ENCODE measurements around the gene CDH4.

Gene CDH4

DNA sequence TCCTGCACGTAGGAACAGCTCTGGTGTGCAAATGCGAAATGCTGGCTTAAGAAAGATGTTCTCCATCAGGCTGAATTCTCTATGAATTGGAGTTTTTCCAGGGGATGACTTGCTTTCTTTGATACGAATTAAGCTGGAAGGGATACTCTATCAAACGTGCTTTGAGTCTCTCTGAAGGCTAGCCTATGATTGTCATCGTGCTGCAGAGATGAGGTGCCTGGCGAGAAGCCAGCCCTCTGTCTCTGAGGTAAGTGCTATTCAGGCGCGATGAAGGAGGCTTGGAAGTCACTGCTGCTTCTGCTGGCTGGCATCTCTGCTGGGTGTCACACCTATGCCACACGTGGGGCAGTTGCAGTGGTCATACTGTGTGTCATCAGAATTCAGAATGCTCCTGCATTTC lies 589.9 kb downstream of the CDH4 start:
- TF ChIP-seq, protein P1, sequence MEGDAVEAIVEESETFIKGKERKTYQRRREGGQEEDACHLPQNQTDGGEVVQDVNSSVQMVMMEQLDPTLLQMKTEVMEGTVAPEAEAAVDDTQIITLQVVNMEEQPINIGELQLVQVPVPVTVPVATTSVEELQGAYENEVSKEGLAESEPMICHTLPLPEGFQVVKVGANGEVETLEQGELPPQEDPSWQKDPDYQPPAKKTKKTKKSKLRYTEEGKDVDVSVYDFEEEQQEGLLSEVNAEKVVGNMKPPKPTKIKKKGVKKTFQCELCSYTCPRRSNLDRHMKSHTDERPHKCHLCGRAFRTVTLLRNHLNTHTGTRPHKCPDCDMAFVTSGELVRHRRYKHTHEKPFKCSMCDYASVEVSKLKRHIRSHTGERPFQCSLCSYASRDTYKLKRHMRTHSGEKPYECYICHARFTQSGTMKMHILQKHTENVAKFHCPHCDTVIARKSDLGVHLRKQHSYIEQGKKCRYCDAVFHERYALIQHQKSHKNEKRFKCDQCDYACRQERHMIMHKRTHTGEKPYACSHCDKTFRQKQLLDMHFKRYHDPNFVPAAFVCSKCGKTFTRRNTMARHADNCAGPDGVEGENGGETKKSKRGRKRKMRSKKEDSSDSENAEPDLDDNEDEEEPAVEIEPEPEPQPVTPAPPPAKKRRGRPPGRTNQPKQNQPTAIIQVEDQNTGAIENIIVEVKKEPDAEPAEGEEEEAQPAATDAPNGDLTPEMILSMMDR (IDR thresholded peaks at IDR 0.05), result no peak
- TF ChIP-seq ZFX (IDR thresholded peaks at IDR 0.05; ENCODE audit: borderline replicate concordance), result no peak
- no peak overlapping the region for H3K27ac ChIP-seq

DNA sequence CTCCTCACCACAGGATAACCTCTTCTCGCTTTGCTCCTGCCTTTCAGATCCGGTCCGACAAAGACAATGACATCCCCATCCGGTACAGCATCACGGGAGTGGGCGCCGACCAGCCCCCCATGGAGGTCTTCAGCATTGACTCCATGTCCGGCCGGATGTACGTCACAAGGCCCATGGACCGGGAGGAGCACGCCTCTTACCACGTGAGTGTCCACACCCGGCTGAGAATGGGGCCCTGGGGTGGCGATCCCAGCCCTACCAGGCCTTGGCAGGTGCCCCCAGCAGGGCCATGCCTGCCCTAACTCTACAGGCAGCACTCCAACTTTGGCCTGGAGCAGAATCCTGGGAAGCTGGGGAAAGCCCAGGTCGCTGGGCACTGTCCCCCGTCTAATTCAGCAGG lies 592.6 kb downstream of the CDH4 start:
- no peak overlapping the region for H3K27ac ChIP-seq
- TF ChIP-seq, protein P1 (IDR thresholded peaks at IDR 0.05), result no peak
- no peak for TF ChIP-seq ZFX (IDR thresholded peaks at IDR 0.05; ENCODE audit: borderline replicate concordance)

DNA sequence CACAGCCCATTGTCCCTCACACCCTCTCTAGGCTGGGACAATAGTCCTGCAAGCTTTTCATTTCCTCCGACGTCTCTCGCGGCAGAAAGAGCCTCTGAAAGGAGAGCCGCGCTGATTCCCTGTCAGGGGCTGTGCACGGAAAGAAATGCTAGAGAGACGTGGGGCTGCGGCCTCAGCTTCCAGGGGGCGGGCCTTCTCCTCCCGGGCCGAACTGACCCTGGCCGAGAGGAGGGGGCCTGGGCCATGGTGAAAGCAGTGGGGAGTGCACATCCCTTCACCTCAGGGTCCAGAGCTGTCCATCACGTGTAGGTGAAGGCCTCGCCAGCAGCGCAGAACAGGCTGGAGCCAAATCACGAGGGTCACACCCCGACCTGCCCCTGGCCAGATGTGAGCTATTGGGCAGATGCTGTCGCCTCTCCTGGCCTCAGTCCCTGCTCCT lies 593.2 kb downstream of the CDH4 start:
- no peak overlapping the region for H3K27ac ChIP-seq
- TF ChIP-seq, protein P1 (IDR thresholded peaks at IDR 0.05), result no peak
- TF ChIP-seq ZFX (IDR thresholded peaks at IDR 0.05; ENCODE audit: borderline replicate concordance), result no peak

DNA sequence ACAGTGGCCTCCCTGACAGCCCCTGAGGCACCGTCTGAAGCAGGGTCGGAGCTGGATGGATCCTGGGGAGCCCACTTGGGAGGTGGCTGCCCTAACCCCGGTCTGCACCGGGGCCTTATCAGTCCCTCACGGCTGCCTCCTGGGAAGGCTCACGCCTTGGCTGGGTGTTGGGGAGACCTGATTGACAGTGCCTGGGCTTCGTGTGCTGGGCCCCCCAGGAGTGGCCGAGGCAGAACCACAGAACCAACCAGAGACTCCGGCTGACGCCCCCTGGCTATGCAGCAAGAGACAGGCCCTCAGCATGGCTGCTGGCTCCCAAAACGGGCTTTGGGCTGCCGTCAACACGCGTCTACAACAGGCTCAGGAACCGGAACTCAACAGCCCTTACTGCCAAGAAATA lies 594.0 kb downstream of the CDH4 start:
- TF ChIP-seq, protein P1 (IDR thresholded peaks at IDR 0.05), result no peak
- no peak for TF ChIP-seq ZFX (IDR thresholded peaks at IDR 0.05; ENCODE audit: borderline replicate concordance)

DNA sequence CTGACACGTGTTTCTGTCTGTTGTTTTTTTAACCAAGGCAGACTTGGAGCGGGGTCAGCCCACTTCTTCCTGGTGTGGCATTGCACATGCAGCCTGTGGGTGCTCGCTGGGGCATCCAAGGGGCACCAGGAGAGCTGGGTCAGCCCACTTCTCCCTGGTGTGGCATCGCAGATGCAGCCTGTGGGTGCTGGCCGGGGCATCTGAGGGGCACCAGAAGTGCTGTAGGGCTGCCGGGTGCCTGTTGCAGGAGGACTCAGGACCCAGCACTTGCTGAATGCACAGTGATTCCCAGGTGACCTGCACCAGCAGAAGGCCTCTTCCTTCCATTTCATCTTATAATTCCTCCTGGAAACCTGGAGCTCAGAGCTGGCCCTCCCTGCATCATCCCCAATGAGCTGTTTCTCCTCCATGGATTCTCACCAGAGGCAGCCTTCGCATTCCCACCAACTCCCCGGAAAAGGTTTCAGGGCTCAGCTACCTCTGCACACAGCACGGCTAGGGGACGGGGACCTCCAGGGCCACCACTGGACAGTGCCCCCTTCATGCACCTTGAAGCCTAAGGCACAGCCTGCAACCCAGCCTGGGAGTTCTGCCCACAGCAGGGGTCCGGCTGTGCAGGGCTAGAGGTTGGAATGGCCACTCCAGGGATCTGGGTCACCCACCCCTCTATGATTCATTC lies 594.8 kb downstream of the CDH4 start:
- no peak overlapping the region for H3K27ac ChIP-seq
- TF ChIP-seq ZFX (IDR thresholded peaks at IDR 0.05; ENCODE audit: borderline replicate concordance), result no peak
- TF ChIP-seq, protein P1 (IDR thresholded peaks at IDR 0.05), result no peak

More for the DNA sequence above, 594.0 kb downstream of the CDH4 start:
- no peak overlapping the region for H3K27ac ChIP-seq

DNA sequence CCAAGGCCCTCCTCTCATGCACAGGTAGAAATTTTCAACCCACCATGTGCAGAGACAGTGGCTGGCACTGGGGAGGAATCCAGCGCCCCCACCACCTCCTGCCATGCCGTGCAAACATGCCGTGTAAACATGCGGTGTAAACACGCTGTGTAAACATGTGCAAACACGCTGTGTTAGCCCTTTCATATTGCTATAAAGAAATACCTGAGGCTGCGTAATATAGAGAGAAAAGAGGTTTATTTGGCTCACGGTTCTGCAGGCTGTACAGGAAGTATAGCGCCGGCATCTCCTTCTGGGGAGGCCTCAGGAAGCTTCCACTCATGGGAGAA lies 595.3 kb downstream of the CDH4 start:
- no peak for TF ChIP-seq ZFX (IDR thresholded peaks at IDR 0.05; ENCODE audit: borderline replicate concordance)
- TF ChIP-seq, protein P1 (IDR thresholded peaks at IDR 0.05), result no peak
- H3K27ac ChIP-seq, result no peak overlapping the region

DNA sequence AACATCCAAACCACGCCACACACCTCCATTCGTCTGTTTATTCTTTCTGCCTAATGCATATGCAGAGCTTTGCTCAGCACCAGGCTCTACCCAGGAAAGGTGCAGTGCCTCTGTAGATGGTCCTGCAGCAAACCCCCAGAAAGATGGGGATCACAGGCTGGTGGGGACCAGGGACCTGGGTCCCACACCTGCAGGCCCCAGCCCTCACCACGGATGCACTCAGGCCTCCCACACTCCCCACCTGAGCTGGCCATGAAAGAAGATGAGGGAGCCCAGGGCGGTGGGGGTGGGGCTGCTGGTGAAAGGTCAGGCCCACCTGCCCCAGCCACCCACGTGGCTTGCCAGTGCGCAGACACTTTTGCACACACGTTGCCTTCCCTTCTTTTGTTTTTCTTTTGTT lies 595.9 kb downstream of the CDH4 start:
- no peak for TF ChIP-seq ZFX (IDR thresholded peaks at IDR 0.05; ENCODE audit: borderline replicate concordance)
- TF ChIP-seq, protein P1 (IDR thresholded peaks at IDR 0.05), result no peak

More for the DNA sequence above, 595.9 kb downstream of the CDH4 start:
- H3K27ac ChIP-seq, result no peak overlapping the region
